COLO668 (cell line): Measurements from ENCODE around the gene SFXN3.

Experiments
- DNase-seq: peaks from one replicate; lab custom pipeline; 2025; ENCODE audit not compliant: unreplicated experiment; lab: John Stamatoyannopoulos, UW

Gene SFXN3

GRCh38 chr10:100999742-101000126 is 31.3 kb upstream of the SFXN3 start, which contains the start of gene LZTS2:
LZTS2 (plus strand) TSS chr10:100999808; CDS start chr10:101002539, 2,731 bp downstream.
- no peak for DNase-seq

- no peak for DNase-seq
Measured at GRCh38 chr10:101000127-101000914, 30.7 kb upstream of the SFXN3 start.

- peak; percentile 1 for DNase-seq
Measured at GRCh38 chr10:101000915-101001658, 29.9 kb upstream of the SFXN3 start.

- DNase-seq = no peak
Measured at GRCh38 chr10:101001659-101002035, 29.4 kb upstream of the SFXN3 start.

GRCh38 chr10:101002456-101002855 is 28.6 kb upstream of the SFXN3 start:
- no peak for DNase-seq

GRCh38 chr10:101003639-101004206 is 27.3 kb upstream of the SFXN3 start:
- DNase-seq = no peak

GRCh38 chr10:101005361-101005760 is 25.7 kb upstream of the SFXN3 start:
- no peak for DNase-seq

- DNase-seq = no peak
Measured at GRCh38 chr10:101005869-101006567, 25.0 kb upstream of the SFXN3 start.

GRCh38 chr10:101006593-101007098 is 24.4 kb upstream of the SFXN3 start:
- DNase-seq = no peak

- DNase-seq = no peak
Measured at GRCh38 chr10:101007099-101007711, 23.8 kb upstream of the SFXN3 start.

- DNase-seq = no peak
Measured at GRCh38 chr10:101007915-101008822, 22.9 kb upstream of the SFXN3 start.

- no peak for DNase-seq
Measured at GRCh38 chr10:101008823-101009423, 22.1 kb upstream of the SFXN3 start.

- DNase-seq = no peak
Measured at GRCh38 chr10:101010329-101010728, 20.7 kb upstream of the SFXN3 start.

GRCh38 chr10:101011517-101012423 is 19.3 kb upstream of the SFXN3 start:
- no peak for DNase-seq

- DNase-seq = peak; percentile 76
Measured at GRCh38 chr10:101012525-101013364, 18.3 kb upstream of the SFXN3 start.

GRCh38 chr10:101013365-101013825 is 17.6 kb upstream of the SFXN3 start:
- DNase-seq = no peak

- peak; percentile 58 for DNase-seq
Measured at GRCh38 chr10:101014230-101014884, 16.7 kb upstream of the SFXN3 start.
